Stimulated activated CD8-positive, alpha-beta memory T cell treated with anti-CD3 and anti-CD28 coated beads, Interleukin-4, amount 100 ng/mL, for 4 hours (primary cell): ENCODE measurements around the gene NKX1-1.
"Not testable (repeated sequence)": the region's sequence is repeated elsewhere in the genome, so short reads cannot be mapped to it uniquely, and the experiment has no call there.

Experiments used
- DNase-seq, 2 donors: peaks; one replicate each; pipeline ENCODE4 v3.0.0-alpha.2; 2020; ENCODE audit warnings: low read depth in 2 of 2, low spot score in 1 of 2

NKX1-1 gene

DNA sequence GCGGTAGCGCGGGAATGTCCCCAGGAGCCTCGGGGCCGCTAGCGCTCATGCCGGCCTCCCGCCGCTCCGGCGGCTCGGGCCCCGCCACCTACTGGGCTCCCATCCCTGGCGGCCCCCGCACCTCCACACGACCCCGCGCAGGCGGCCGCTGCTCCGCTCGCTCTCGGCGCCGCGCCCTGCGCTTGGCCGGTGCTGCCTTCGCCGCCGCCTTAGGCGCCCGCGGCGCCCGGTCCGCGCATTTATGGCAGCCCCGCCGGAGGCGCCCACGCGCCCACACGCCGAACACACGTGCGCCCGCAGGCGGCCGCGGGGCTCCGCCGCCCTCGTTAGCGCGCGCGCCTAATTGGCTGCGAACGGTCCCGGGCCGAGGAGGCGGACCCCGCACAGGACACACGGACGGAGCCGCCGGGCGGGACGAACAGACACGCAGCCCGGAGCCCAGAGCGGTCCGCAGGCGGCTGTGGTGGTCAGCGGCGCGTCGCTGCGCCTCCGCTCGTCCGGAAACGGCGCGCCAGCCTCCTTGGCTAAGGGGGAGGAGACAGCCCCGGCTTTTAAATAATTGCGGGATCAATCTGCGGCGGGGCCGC is at the start of gene NKX1-1:
Gene NKX1-1, minus strand, starts transcription at position 49 of the 587 bp plus-strand sequence. Its CDS starts 0 bp downstream, at position 49.
- DNase-seq = no peak

DNA sequence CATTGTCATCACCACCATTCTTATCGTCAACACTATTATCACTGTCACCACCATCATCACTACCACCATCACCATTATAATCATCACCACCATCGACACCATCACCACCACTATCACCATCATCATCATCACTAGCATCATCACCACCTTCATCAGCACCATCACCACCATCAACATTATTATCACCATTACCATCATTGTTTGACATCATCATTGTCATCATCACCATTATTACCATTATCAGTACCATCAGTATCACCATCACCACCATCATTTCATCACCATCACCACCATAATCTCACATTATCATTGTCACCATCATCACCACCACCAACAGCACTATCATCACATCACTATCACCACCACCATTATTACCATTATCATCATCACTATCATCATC is 47.5 kb upstream of the NKX1-1 start:
- no peak for DNase-seq

DNA sequence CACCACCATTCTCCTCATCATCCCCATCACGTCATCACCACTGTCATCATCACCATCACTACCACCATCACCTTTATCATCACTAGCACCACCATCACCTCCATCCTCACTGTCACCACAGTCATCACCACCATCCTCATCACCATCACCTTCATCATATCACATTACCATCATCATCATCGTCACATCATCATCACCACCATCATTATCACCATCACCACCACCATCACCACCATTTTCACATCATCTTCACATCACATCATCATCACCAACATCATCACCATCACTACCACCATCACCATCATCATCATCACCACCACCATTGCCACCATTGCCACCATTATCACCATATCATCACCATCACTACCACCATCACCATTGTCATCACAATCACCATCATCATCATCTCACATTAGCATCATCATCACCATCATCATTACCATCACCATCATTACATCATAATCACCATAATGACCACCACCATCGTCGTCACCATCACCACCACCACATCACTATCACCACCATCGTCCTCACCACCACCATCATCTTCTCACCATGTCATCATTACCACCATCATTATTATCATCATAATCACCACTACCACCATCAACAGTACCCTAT is 46.3 kb upstream of the NKX1-1 start:
- DNase-seq = no peak

- DNase-seq = no peak
Measured at GRCh38 chr4:1451752-1452122, 45.5 kb upstream of the NKX1-1 start.

DNA sequence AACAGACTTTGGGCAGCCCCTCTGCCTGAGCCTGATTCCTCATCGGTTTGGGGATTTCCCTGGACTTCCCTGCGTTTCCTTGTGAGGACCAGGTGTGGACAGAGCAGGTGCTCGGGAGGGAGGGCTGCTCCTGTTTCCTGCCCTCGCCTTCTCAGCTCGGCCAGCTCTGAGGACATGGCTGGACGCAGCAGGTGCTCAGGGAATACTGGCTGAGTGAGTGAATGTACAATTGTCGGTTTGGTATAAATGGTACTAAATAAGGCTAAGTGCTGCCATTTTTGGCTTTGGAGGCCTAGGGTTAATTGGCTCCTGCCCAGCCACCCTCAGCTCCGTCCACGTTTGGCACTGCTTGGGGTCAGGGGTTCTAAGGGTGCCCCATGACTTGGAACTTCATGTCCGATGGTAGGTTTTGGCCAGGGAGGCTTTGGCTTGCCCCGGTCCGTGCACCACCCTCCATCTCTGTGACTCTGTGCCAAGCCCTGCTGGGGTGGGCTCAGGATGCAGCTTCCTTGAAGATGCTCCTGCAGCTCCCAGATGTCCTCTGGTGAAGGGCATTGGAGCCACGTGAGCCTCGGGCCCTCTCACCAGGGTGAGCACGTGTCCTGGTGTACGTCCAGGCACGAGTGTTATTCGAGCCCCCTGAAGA is 45.0 kb upstream of the NKX1-1 start:
- no peak for DNase-seq

DNA sequence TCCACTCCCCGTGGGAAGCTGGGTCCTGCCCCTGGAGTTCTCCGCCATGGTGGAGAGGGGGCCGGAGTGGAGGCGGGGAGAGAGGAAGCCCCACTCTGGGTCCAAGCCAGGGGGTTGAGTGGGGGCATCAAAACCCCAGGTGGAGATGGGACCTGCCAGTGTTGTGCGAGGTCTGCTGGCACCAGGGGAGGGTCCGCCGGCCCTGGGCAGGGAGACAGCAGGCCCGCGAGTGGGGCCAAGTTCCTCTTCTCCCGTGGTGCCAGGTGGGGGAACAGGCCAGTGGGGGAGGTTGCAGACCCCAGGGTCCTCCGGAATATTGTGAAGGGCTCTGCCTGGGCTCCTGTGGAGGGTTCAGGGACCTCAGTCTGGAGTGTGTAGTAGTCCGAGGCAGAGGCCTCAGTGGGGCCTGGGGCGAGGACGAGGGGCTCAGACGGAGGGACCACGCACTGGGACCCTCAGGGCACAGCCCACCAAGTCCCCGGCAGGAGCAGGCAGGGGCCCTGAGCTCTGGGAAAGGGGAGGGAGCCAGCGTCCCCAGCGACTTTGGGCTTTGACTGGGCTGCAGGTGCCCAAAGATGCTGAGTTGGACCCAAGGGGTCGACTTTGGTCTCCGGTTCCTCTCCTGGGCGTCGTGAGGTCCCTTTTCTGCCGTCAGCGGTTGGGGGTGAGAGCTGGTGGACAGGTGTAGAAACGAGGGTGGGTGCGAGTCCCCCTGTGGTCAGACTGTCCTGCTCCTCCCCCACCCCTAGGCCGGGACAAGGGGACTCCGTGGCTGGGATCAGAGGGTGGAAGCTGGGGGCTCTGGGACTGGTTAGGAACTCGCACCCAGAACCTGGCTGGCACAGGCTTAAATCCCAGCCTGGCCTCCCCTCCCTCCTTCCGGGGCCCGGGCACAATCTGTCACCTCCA is 43.8 kb upstream of the NKX1-1 start:
- no peak for DNase-seq

- DNase-seq = no peak
Measured at GRCh38 chr4:1449475-1449832, 43.2 kb upstream of the NKX1-1 start.

DNA sequence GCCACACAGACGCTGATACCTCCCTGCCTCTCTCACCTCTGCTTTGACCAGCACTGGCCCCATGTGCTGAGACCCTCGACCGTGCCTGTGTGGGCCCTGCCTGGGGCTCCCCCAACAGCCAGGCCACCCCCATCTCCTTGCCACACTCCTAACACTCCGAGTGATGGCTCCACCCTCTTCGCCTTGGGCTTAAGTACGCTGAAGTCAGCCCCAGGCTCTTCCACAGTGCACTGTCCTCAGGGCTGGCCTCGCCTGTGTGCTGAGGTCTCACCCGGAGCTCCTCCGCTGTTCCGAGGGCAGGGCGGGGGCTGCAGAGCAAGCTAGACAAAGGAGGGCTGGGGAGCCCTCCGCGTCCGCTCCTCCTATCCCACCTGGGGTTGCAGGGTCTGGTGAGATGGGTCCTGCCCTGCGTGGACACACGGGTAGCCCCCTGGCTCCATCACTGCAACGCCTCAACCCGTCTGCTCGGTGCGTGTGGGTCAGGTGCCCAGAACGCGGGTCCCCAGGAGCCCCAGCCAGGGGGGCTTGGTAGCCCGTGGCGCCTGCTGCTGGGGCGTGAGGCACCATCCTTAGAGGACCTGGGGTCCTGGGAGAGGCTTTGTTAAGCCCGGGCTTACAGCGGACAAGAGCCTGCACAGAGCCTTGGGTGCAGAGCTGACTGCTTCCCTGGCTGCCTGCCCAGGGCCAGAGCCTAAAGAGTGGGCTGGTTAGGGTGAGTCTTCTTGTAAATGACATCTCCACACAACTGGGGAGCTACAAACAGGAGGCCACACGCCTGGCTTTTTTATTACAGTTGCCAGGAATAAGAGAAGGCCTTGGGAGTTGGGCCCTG is 42.6 kb upstream of the NKX1-1 start:
- DNase-seq = no peak

- no peak for DNase-seq
Measured at GRCh38 chr4:1447676-1448588, 41.7 kb upstream of the NKX1-1 start.

DNA sequence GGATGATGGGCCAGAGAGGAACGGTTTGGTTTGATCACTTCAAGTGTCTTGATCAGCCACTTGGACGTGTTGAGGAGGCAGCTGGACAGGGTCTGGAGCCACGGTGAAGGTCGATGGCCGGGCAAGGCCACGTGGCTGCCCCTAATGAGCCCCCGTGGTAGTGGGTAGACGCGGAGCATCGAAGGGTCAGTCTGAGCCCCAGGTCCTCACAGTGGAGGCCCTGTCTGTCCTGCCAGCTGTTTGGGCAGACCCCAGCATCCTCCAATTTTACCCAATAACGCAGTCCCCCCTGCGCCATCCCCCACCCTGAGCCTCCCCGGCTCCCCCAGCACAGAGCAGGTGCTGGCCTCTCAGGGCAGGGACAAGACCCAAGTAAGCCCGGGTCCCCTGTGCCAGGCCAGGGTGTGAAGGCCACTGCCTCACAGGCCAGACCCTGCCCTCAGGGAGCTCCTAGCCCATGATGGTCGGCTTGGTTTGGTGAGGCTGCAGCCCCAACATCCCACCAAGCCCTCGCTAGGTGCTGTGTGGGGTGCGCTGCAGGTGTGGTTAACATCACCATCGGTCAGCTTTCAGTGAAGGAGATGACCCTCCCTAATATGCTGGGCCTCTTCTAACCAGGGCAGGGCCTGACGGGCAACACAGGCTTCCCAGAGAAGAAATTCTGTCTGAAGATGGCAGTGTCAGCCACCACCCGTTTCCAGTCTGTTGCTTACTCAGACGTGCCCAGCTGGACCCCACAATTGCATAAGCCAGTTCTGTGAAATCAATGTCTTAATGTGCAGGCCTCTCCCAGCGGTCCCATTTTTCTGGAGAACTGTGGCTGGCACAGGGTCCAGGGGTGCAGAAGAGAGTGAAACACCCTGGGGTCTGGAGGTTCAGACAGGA is 40.5 kb upstream of the NKX1-1 start:
- DNase-seq = no peak

DNA sequence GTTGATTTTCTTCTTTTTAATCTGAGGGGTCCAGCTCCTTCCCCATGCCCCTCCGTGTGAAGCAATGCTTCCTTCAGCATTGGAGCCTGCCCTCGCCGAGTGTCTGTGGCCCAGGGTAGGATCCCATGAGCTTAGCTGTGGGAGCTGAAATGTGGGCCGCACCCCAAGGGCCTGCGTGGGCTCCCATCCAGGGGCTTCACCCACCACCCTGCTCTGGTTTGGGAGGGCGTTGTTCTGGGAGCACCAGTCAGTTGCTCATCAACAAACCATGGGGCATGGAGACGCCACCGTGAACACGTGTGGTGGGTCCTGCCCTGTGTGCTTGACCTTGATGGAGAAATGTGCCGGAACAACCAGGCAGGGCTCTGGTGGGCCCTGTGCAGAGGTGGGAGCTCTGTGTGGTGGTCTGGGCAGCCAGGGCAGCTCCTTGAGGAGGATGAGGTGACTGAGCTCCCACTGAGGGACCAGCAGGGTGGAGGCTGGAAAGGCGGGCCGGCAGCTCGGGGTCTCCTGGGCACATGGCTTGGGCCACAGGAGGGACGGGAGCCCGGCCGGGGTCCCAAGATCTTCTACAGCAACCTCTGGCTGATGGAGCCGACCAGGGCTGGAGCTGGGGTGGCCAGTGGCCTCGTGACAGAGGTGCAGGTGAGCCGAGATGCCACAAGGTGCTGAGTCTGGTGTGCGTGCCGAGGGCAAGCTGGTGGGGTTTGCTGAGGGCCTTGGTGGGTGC is 39.6 kb upstream of the NKX1-1 start:
- no peak for DNase-seq

- DNase-seq = not testable (repeated sequence)
Measured at GRCh38 chr4:1443688-1444172, 37.5 kb upstream of the NKX1-1 start.

- no peak for DNase-seq
Measured at GRCh38 chr4:1427010-1427409, 20.8 kb upstream of the NKX1-1 start.

- DNase-seq = no peak
Measured at GRCh38 chr4:1421657-1422056, 15.4 kb upstream of the NKX1-1 start.

DNA sequence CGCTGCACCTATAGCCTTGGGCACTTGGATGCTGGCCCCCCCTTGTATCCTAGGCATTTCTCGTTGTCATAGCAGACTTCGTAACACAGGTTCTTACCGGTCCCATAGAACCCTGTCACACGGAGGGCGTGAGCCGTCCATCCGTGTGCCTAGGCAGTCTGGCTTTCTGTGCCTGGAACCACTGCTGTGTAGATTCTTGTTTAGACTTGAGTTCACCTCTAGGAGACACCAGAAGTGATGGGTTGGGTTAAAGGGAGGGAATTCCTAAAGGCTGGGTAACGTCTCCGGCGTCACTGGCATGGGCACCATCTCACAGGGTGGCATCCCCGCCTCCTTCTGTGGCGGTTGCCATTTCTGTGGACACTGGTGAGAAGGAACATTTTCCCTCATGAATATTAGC is 13.5 kb upstream of the NKX1-1 start:
- no peak for DNase-seq

- DNase-seq = no peak
Measured at GRCh38 chr4:1418494-1419285, 12.4 kb upstream of the NKX1-1 start.
